ENCODE measurements around the gene SPSB1.

The SPSB1 gene

GRCh38 chr1:9344426-9345200 is 51.9 kb downstream of the SPSB1 start:
- no peak for DNase-seq (ENCODE audit: low read depth)

GRCh38 chr1:9345471-9345870 is 52.8 kb downstream of the SPSB1 start:
- no peak for DNase-seq (ENCODE audit: low read depth)

- no peak for DNase-seq (ENCODE audit: low read depth)
Observed at GRCh38 chr1:9345922-9346321, 53.2 kb downstream of the SPSB1 start.

GRCh38 chr1:9346566-9346965 is 53.9 kb downstream of the SPSB1 start:
- DNase-seq (ENCODE audit: low read depth) = no peak

GRCh38 chr1:9347095-9347850 is 54.6 kb downstream of the SPSB1 start:
- DNase-seq (ENCODE audit: low read depth) = no peak

- no peak for DNase-seq (ENCODE audit: low read depth)
Observed at GRCh38 chr1:9349331-9349851, 56.7 kb downstream of the SPSB1 start.

- no peak for DNase-seq (ENCODE audit: low read depth)
Observed at GRCh38 chr1:9350013-9350908, 57.6 kb downstream of the SPSB1 start.

GRCh38 chr1:9350960-9351359 is 58.3 kb downstream of the SPSB1 start:
- no peak for DNase-seq (ENCODE audit: low read depth)

GRCh38 chr1:9351654-9352271 is 59.1 kb downstream of the SPSB1 start:
- no peak for DNase-seq (ENCODE audit: low read depth)

GRCh38 chr1:9352377-9353134 is 59.9 kb downstream of the SPSB1 start:
- no peak for DNase-seq (ENCODE audit: low read depth)

GRCh38 chr1:9355503-9355902 is 62.8 kb downstream of the SPSB1 start:
- DNase-seq (ENCODE audit: low read depth) = no peak

- no peak for DNase-seq (ENCODE audit: low read depth)
Observed at GRCh38 chr1:9356021-9356420, 63.3 kb downstream of the SPSB1 start.

GRCh38 chr1:9356829-9357466 is 64.3 kb downstream of the SPSB1 start:
- no peak for DNase-seq (ENCODE audit: low read depth)

- DNase-seq (ENCODE audit: low read depth) = no peak
Observed at GRCh38 chr1:9357958-9358357, 65.3 kb downstream of the SPSB1 start.

GRCh38 chr1:9360371-9361064 is 67.8 kb downstream of the SPSB1 start:
- no peak for DNase-seq (ENCODE audit: low read depth)

- no peak for DNase-seq (ENCODE audit: low read depth)
Observed at GRCh38 chr1:9361630-9362260, 69.1 kb downstream of the SPSB1 start.

GRCh38 chr1:9362488-9362887 is 69.8 kb downstream of the SPSB1 start:
- DNase-seq (ENCODE audit: low read depth) = no peak

- no peak for DNase-seq (ENCODE audit: low read depth)
Observed at GRCh38 chr1:9363061-9363471, 70.4 kb downstream of the SPSB1 start.

GRCh38 chr1:9366298-9366697 is 73.6 kb downstream of the SPSB1 start:
- no peak for DNase-seq (ENCODE audit: low read depth)
